Adrenal gland (tissue), 12 donors: ENCODE data around the gene MED26. TPM values are rescaled to one million over a fixed set of nuclear protein-coding genes. Genes with fewer than 3 reads are reported as not detected.

ENCODE experiments used
- DNase-seq, 7 donors: peaks; one replicate each; pipeline ENCODE4 v3.0.0-alpha.2; 2019 to 2020
- H3K27ac ChIP-seq, 5 donors: fragments of 200-600 bp; sonication (generic) in 4 of 5; 1 replicate in 3 of 5; 2 replicates in 2 of 5; pipeline versions ENCODE4 v1.5.1 to v1.8.0; 2016 to 2020; ENCODE audit warnings: mild to moderate bottlenecking in 1 of 5
- H3K27me3 ChIP-seq: fragments of 200-600 bp; 2 replicates; pipeline ENCODE4 v1.8.0; 2021
- H3K36me3 ChIP-seq, 2 donors: fragments of 200-600 bp; replicated peaks in 1 of 2; 1 replicate in 1 of 2; 2 replicates in 1 of 2; pipeline versions ENCODE4 v1.5.1 to v1.8.0; 2018 to 2022
- H3K4me1 ChIP-seq, 2 donors: fragments of 200-600 bp; replicated peaks in 1 of 2; 1 replicate in 1 of 2; 2 replicates in 1 of 2; pipeline versions ENCODE4 v1.5.1 to v1.8.0; 2018 to 2021
- H3K4me3 ChIP-seq, 4 donors: fragments of 200-600 bp; sonication (generic) in 3 of 4; one replicate each; pipeline ENCODE4 v1.5.1; 2016 to 2018
- H3K9me3 ChIP-seq, 3 donors: fragments of 200-600 bp; sonication (generic) in 1 of 3; replicated peaks in 1 of 3; 1 replicate in 2 of 3; 2 replicates in 1 of 3; pipeline versions ENCODE4 v1.5.1 to v1.8.0; 2016 to 2021
- CTCF ChIP-seq, 6 experiments: fragments of 450-650 bp in 4 of 6; fragments of 200-600 bp in 2 of 6; sonication (generic) in 1 of 6; IDR thresholded peaks; 1 replicate in 5 of 6; 2 replicates in 1 of 6; pipeline versions ENCODE4 v1.5.1 to v1.8.0; 2016 to 2021; ENCODE audit warnings: antibody characterized with exemption in 6 of 6, mild to moderate bottlenecking in 2 of 6, moderate library complexity in 1 of 6
- POLR2A ChIP-seq, 2 donors: fragments of 450-650 bp; IDR thresholded peaks; one replicate each; pipeline ENCODE4 v1.6.1; 2017; ENCODE audit warnings: antibody characterized with exemption in 2 of 2, mild to moderate bottlenecking in 2 of 2, moderate library complexity in 1 of 2
- WGBS, 4 donors: extraction: QIAGEN DNeasy Blood & Tissue Kit in 2 of 4; methylation state at CpG; one replicate each; pipeline versions ENCODE4 v1.1.5 to v1.1.7; 2013 to 2017; 5-methylcytosine and 5-hydroxymethylcytosine counted together
- intact Hi-C, 2 donors: fragments of 100-400 bp; cut with DNase I; formaldehyde crosslinking; loops; one replicate each; pipeline versions ENCODE4 v1.14.1 to v1.15.0; 2022 to 2023
- polyA plus RNA-seq, 3 donors: library from polyadenylated mRNA; stranded (reverse); fragments of 200-250 nt in 2 of 3; fragments of 350-450 nt in 1 of 3; fragmentation: Illumina TruSeq in 1 of 3; extraction: RNeasy Lipid Tissue Mini Kit (QIAGEN cat#74804) in 1 of 3; gene quantifications; one replicate each; pipeline ENCODE4 v1.2.3, GENCODE V29; 2013 to 2014
- total RNA-seq, 9 donors: library from RNA; depleted of rRNA in 4 of 9; stranded (reverse); fragments of >200 nt in 4 of 9; fragments of 120-200 nt in 1 of 9; fragmentation: NEBNext Ultra II Directional in 1 of 9; extraction: Animal tissue kit (Norgen Biotek cat#: 25700) in 1 of 9; gene quantifications; one replicate each; pipeline versions ENCODE4 v1.1.0 to v1.2.4, GENCODE V29; 2013 to 2023
- donor health status: healthy with polysubstance abuse.
- donor health status: Bipolar disorder and iron deficiency.
- donor health status: DM: yes; HTN: yes; CAD: no.
- donor health status: DM: no; HTN: no; CAD: no.
- donor health status: DM: no; HTN: no; CAD: no.
- donor health status: DM: yes; HTN: yes; CAD: no.

Gene MED26
- total and polyA plus RNA-seq, 12 donors, result 4.6 to 17.3 (median 9.0) TPM

GRCh38 chr19:16586477-16586871, 41.5 kb downstream of the MED26 start:
- Histone ChIP-seq H3K27me3 (no peaks in the 10 kb centered on the region), H3K4me3 (no peak overlapping the region), H3K27ac (peak overlapping the region in 1 of 5 donors; percentile 80), H3K9me3 (no peaks in the 10 kb centered on the region), H3K4me1 (peaks cover 34 to 88% of the 10 kb centered on the region in 2 donors), H3K36me3 (no peaks in the 10 kb centered on the region)
- DNase-seq, result no peak
- 77 to 92% (median 89%) methylated on average over 6 to 9 of the region's 9 CpGs for WGBS, 4 donors
- TF ChIP-seq CTCF (IDR thresholded peaks at IDR 0.05) (no peak), POLR2A (IDR thresholded peaks at IDR 0.05) (no peak)
- intact Hi-C loops, result no loop called here

- Histone ChIP-seq H3K27ac (peak overlapping the region in 2 of 5 donors; percentile 70 to 80), H3K27me3 (no peaks in the 10 kb centered on the region), H3K4me1 (peaks cover 40 to 89% of the 10 kb centered on the region in 2 donors), H3K4me3 (no peak overlapping the region), H3K36me3 (no peaks in the 10 kb centered on the region), H3K9me3 (no peaks in the 10 kb centered on the region)
- intact Hi-C loops, result no loop called here
- TF ChIP-seq POLR2A (IDR thresholded peaks at IDR 0.05) (no peak), CTCF (IDR thresholded peaks at IDR 0.05) (no peak)
- no peak for DNase-seq
- WGBS, 4 donors, result 77 to 90% (median 88%) methylated on average over 9 to 11 of the region's 11 CpGs
Observed at GRCh38 chr19:16585808-16586476, 42.1 kb downstream of the MED26 start.

- Histone ChIP-seq H3K27ac (peak overlapping the region in 4 of 5 donors; percentile 21 to 80 (median 52)), H3K4me1 (peaks cover 47 to 92% of the 10 kb centered on the region in 2 donors)
- DNase-seq, result no peak
Observed at GRCh38 chr19:16585094-16585801, 42.8 kb downstream of the MED26 start.

More at GRCh38 chr19:16585094-16585801, 42.8 kb downstream of the MED26 start:
- no peaks in the 10 kb centered on the region for H3K9me3 ChIP-seq
- H3K27me3 ChIP-seq, result no peaks in the 10 kb centered on the region
- 72 to 92% (median 78%) methylated on average over 7 to 13 of the region's 13 CpGs for WGBS, 4 donors
- intact Hi-C loops, result no loop called here
- no peak overlapping the region for H3K4me3 ChIP-seq
- no peak for TF ChIP-seq CTCF (IDR thresholded peaks at IDR 0.05)
- TF ChIP-seq POLR2A (IDR thresholded peaks at IDR 0.05), result no peak
- no peaks in the 10 kb centered on the region for H3K36me3 ChIP-seq
